GM12801 (cell line): ENCODE data around the gene TMC8.
A peak's percentile ranks its signal among the peaks of the same experiment; 100 is the strongest.

Source experiments
- TF ChIP-seq, protein P1 (sequence below): IDR thresholded peaks from one replicate; pipeline ENCODE4 v1.5.1; 2011; ENCODE audit warnings: control low read depth; ENCODE audit not compliant: insufficient read length; ENCODE audit errors: extremely low read depth

TMC8 gene

DNA sequence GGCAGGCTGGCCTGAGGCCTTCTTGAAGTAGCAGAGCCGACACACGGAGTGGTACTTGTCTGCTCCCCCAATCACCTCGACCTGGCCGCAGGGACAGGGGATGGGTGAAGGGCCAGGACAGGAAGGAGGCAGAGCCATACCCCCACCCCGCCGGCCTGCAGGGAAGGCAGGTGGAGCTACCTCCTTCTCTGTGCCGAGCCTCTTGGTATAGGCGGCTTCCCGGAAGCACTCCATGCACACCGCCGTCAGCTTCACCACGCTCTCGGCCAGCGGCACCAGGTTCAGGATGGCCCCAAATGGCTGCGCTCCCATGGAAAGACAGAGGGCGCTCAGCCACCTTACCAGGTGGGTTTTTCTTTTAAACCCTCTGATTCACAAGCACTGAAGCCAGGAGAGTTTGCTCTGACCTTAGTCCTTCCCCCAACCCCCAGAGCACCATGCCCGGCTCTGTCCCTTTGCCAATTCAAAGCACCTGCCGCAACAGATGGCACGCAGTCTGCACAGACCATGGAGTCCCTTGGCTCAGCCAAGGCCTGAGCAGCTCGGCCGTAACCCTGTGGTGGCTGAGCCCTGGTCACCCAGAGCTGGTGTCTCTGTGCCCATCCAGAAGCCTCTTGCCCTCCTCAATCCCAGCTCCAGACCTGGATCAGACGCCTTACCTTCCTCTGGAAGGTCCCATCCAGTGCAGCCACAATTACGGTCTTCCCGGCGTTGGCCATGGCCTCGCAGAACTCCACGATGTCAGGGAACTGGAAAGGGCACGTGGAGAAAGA lies 44.5 kb downstream of the TMC8 start:
- TF ChIP-seq, protein P1, sequence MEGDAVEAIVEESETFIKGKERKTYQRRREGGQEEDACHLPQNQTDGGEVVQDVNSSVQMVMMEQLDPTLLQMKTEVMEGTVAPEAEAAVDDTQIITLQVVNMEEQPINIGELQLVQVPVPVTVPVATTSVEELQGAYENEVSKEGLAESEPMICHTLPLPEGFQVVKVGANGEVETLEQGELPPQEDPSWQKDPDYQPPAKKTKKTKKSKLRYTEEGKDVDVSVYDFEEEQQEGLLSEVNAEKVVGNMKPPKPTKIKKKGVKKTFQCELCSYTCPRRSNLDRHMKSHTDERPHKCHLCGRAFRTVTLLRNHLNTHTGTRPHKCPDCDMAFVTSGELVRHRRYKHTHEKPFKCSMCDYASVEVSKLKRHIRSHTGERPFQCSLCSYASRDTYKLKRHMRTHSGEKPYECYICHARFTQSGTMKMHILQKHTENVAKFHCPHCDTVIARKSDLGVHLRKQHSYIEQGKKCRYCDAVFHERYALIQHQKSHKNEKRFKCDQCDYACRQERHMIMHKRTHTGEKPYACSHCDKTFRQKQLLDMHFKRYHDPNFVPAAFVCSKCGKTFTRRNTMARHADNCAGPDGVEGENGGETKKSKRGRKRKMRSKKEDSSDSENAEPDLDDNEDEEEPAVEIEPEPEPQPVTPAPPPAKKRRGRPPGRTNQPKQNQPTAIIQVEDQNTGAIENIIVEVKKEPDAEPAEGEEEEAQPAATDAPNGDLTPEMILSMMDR = no peak

DNA sequence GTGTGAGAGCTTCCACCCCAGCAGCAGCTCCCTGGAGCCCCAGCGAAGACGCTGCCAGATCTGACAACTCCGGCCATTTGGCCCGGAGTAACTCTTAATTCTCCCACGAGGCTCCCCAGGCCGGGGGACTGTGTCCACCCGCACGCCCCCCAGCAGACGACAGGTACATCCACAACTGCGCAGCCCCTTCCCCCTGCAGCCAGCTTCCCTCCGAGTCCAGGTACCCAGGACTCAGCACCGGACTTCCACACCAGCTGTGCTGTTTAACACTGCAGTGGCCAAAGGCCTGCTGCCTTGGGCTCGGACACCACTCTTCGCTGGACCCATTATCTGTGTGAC lies 45.0 kb downstream of the TMC8 start:
- TF ChIP-seq, protein P1 = no peak

DNA sequence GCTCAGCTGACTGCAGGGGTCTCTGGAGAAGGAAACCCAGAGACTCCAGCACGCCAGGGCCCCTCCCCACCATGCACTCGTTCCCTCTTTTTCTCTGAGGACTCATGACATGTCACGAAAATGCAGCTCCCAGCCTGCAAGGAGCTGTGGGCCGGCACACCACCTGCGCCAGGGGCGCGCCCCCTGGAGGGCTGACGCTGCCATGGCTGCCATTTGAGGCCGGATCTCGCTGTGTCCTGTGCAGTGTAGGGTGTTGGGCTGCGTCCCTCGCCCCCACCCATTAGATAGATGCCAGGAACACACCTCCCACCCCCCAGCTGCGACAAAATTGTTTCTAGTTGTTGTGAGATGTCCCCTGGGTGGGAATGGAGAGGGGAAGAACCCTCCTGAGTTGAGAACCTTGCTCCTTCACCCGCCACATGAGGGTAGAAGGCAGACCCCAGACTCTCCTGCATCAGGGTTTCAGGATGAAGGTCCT lies 46.0 kb downstream of the TMC8 start:
- TF ChIP-seq, protein P1 = peak; percentile 29

DNA sequence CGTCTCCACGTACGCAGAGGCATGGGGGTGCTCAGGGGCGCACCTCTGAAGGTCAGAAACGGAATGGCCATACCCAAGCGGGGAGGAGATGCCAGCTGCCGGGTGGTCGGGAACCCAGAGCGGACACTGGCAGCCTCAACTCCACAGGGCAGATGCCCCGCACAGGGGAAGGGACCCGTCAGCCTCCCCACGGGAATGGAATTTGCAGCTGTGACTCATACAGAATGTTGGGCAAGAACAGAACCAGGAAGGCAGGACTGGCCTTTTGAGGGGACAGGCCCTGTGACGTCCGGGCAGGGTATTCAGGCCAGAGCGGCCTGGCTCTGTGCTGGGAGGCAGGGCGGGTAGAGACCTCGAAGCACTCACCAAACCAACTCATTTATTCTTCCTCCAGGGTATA lies 48.8 kb downstream of the TMC8 start:
- TF ChIP-seq, protein P1 = no peak

DNA sequence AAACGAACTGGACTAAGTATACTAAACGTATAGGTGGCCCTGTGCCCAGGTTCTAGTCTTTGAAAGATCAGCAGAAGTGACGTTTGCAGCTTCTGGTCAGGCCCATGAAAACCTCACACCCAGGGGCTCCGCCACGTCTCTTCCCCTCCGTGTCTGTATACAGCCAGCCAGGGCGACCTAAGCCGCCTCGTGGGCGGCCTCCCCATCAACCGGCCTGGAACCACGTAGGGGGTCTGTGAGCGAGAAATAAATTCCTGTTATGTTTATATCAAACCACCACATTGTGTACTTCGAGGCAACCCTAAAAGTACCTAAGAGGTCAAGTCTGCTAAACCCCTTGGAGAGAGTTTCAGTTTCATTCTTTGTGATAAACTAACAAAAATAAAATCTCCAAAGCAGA lies 49.5 kb downstream of the TMC8 start:
- TF ChIP-seq, protein P1 = no peak

DNA sequence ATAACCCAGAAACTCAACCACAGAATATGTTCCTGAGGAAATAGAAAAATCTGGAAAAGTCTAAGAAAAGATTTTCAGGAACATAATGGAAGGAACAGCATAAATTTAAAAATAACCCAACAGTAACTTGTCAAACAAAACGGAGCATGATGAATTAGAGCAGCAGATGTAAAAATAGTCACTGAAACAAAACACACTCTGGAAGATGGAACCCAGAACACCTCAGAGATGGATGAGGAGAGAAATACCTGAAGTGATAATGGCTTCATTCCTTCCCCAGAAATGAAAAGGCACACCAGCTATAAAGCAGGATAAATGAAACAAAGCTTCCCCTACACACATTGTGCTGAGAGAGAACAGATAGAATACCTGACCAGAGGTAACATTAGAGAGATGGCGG lies 49.9 kb downstream of the TMC8 start:
- TF ChIP-seq, protein P1 = no peak

DNA sequence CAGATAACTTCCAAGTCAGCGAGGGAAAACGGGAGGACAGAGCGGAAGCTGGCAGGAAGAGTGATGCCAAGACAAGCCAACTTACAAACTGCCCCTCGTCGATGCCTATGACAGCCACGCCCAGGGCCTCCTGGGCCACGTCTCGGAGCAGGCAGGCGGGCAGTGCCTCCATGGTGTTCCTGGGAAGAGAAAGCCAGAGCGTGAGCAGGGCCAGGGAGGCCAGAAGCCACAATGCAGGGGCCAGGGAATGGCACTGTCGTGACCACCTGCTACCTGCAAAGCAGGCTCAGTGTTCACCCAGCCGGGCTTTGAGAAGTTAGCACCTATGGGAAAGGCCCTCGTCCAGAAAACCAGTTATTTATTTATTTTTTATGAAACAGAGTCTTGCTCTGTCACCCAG lies 51.9 kb downstream of the TMC8 start:
- TF ChIP-seq, protein P1 = no peak
